GM19468 (cell line): ENCODE data around the gene REPIN1.
A peak's percentile ranks its signal among the peaks of the same experiment; 100 is the strongest.

ENCODE experiments used
- ATAC-seq: cut with Tn5 transposase; IDR thresholded peaks from one replicate; pipeline ENCODE4 v1.9.1; 2021; ENCODE audit warnings: mild to moderate bottlenecking, moderate library complexity, moderate number of reproducible peaks; ENCODE audit not compliant: unreplicated experiment; ENCODE audit errors: extremely low read depth

REPIN1 gene

GRCh38 chr7:150373049-150373801, 4.6 kb downstream of the REPIN1 start:
- no peak for ATAC-seq

- ATAC-seq = no peak
Measured at GRCh38 chr7:150374026-150374425, 5.4 kb downstream of the REPIN1 start.

GRCh38 chr7:150374472-150374871, 5.8 kb downstream of the REPIN1 start:
- no peak for ATAC-seq

- no peak for ATAC-seq
Measured at GRCh38 chr7:150375662-150376521, 7.3 kb downstream of the REPIN1 start.

GRCh38 chr7:150376560-150376959, 7.9 kb downstream of the REPIN1 start:
- ATAC-seq = no peak

GRCh38 chr7:150377196-150377595, 8.6 kb downstream of the REPIN1 start:
- ATAC-seq = no peak

- ATAC-seq = no peak
Measured at GRCh38 chr7:150377635-150378034, 9.0 kb downstream of the REPIN1 start.

- no peak for ATAC-seq
Measured at GRCh38 chr7:150378115-150378852, 9.7 kb downstream of the REPIN1 start.

GRCh38 chr7:150378853-150379440, 10.3 kb downstream of the REPIN1 start, which contains the start of gene ZNF775:
TSS of gene ZNF775 (plus strand) at chr7:150379330. CDS start at chr7:150388471, 9,141 bp downstream.
- peak; percentile 61 for ATAC-seq

- ATAC-seq = no peak
Measured at GRCh38 chr7:150379441-150380379, 11.1 kb downstream of the REPIN1 start.

- no peak for ATAC-seq
Measured at GRCh38 chr7:150380463-150380862, 11.8 kb downstream of the REPIN1 start.

- ATAC-seq = no peak
Measured at GRCh38 chr7:150381096-150381495, 12.5 kb downstream of the REPIN1 start.

- no peak for ATAC-seq
Measured at GRCh38 chr7:150381785-150382122, 13.1 kb downstream of the REPIN1 start.

GRCh38 chr7:150382123-150382843, 13.7 kb downstream of the REPIN1 start:
- no peak for ATAC-seq

GRCh38 chr7:150382844-150383225, 14.2 kb downstream of the REPIN1 start:
- ATAC-seq = no peak

- no peak for ATAC-seq
Measured at GRCh38 chr7:150383710-150384397, 15.2 kb downstream of the REPIN1 start.

GRCh38 chr7:150384406-150385301, 16.0 kb downstream of the REPIN1 start:
- ATAC-seq = no peak
